Mammary epithelial cell (primary cell): ENCODE results near the gene RBM33.

Experiments used
- EZH2 ChIP-seq: IDR thresholded peaks from 2 replicates; pipeline ENCODE4 v1.6.1; 2012; ENCODE audit warnings: low read length, inconsistent platforms, borderline replicate concordance
- TF ChIP-seq, protein P1 (sequence below), 2 donors: IDR thresholded peaks in 1 of 2; conservative IDR thresholded peaks in 1 of 2; 2 replicates each; pipeline ENCODE4 v1.5.1; 2011 to 2012; ENCODE audit warnings: inconsistent platforms in 2 of 2, low read length in 2 of 2, mild to moderate bottlenecking in 2 of 2, control low read depth in 1 of 2, low read depth in 1 of 2; ENCODE audit not compliant: insufficient read depth in 1 of 2; ENCODE audit errors: extremely low read depth in 1 of 2

GRCh38 chr7:155796381-155797261 lies 152.2 kb downstream of the RBM33 start:
- TF ChIP-seq, protein P1, sequence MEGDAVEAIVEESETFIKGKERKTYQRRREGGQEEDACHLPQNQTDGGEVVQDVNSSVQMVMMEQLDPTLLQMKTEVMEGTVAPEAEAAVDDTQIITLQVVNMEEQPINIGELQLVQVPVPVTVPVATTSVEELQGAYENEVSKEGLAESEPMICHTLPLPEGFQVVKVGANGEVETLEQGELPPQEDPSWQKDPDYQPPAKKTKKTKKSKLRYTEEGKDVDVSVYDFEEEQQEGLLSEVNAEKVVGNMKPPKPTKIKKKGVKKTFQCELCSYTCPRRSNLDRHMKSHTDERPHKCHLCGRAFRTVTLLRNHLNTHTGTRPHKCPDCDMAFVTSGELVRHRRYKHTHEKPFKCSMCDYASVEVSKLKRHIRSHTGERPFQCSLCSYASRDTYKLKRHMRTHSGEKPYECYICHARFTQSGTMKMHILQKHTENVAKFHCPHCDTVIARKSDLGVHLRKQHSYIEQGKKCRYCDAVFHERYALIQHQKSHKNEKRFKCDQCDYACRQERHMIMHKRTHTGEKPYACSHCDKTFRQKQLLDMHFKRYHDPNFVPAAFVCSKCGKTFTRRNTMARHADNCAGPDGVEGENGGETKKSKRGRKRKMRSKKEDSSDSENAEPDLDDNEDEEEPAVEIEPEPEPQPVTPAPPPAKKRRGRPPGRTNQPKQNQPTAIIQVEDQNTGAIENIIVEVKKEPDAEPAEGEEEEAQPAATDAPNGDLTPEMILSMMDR (conservative IDR thresholded peaks at IDR 0.05 in 1 of 2, IDR thresholded peaks at IDR 0.05 in 1 of 2; ENCODE audit: extremely low read depth in 1 of 2, insufficient read depth in 1 of 2, low read depth in 1 of 2, low read length in 2 of 2): peak in 1 of 2 donors; percentile 57
- no peak for TF ChIP-seq EZH2
